Stimulated activated CD8-positive, alpha-beta memory T cell treated with anti-CD3 and anti-CD28 coated beads, Interleukin-2, amount 100 ng/mL, for 1 hour (primary cell): ENCODE data around the gene KLHDC1.
"Not testable (repeated sequence)": the region's sequence is repeated elsewhere in the genome, so short reads cannot be mapped to it uniquely, and the experiment has no call there.

Source experiments
- DNase-seq, 2 donors: peaks; one replicate each; pipeline ENCODE4 v3.0.0-alpha.2; 2020; ENCODE audit warnings: low read depth in 2 of 2

The KLHDC1 gene

DNA sequence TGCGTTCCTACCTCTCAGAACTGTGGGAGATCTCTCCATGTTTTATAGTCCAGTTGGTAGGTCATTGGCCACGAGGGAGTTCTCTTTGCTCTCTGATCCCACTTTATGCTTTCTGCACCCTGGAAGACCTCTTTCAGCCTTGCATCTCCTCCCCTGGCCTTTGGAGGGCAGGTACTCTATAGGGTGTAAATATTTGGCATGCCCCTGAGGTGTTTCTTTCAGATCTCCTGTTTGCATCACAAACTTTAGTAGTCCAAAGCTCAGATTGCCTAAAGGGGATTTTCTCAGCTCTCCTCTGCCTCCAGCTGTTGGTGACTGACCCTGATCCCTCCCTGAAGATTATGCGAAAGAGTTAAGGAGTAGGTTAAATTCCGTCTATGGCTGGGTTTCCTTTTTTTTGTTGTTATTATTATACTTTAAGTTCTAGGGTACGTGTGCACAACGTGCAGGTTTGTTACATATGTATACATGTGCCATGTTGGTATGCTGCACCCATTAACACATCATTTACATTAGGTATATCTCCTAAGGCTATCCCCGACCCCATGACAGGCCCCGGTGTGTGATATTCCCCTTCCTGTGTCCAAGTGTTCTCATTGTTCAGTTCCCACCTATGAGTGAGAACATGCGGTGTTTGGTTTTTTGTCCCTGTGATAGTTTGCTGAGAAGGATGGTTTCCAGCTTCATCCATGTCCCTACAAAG lies 29.0 kb downstream of the KLHDC1 start:
- not testable (repeated sequence) for DNase-seq

DNA sequence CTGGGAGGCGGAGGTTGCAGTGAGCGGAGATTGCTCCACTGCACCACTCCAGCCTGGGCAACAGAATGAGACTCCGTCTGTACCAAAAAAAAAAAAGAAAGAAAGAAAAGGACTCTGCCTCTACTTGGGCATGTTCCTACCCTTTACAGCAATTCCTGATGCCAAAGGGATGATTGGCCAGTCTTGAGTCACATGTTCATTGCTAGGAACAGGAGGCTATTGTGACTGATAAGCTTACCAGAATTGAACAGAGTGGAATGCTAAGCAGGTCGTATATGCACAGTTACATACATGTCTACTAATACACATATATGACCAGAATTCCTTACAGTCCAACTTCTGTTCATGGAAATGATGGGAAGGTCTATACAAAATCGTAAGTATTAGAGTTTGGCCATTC lies 34.3 kb downstream of the KLHDC1 start:
- DNase-seq, result no peak

DNA sequence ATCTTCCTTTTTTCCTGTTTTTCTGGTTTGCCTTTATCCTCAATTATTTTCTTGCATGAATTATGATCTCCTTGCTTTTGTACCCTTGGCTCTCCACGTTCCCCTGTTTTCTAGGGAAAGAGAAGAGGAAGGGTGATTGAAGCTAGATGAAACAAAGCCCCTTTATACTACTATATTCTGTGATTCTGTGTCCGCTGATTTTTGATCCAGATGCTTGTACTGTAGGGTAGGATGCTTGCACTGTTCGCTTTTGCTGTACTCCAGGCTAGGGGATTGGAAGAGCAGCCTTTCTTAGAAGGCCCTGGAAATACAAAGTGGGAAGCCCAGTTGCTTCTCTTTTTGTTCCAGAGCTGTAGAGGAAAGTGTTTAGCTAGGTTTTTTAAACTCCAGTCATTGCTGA lies 40.0 kb downstream of the KLHDC1 start:
- no peak for DNase-seq

DNA sequence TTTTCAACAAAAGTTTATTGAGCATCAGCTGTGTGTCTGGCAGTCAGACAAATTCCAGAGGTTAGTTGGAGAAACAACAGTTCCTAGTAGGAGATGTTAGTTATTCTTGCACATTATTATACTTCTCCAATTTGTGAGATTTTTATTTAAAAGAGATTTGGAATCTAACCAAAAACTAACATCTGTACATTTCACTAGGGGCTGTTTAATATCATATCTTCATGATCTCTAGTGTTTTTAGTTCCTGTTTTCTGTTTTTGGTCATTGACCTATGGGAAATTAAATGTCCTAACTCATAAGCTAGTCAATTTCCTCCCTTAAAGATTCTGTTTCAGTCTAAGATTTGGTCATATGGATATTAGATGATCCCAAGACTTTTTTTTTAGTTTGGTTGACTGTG lies 40.9 kb downstream of the KLHDC1 start:
- DNase-seq, result no peak

DNA sequence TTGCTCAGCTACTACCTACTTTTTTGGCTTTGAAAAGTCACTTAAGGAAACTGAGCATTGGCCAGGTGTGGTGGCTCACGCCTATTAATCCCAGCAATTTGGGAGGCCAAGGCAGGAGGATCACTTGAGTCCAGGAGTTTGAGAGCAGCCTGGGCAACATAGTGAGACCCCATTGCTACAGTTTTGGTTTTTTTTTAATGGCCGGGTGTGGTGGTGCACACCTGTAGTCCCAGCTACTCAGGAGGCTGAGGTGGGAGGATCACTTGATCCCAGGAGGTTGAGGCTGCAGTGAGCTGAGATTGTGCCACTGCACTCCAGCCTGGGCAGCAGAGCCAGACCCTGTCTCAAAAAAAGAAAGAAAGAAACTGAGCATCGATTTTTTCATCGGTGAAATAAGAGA lies 42.7 kb downstream of the KLHDC1 start:
- not testable (repeated sequence) for DNase-seq

DNA sequence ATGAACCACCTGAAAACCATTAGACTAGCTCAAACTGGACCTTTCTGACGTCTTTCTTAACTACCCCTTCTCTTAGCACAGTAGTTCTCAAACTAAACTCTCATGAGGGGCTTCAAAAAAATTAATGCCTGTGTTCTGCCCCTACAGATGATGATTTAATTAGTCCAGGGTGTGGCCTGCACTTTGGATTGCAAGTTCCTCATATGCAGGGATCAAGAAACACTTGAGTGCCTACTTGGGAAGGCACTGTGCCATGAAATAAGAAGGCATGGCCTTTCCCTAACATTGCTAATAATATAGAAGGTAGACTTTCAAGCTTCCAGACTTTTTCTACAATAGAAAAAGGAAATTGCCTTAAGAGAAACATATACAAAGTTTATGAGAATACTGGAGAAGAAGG lies 52.3 kb downstream of the KLHDC1 start:
- no peak for DNase-seq

DNA sequence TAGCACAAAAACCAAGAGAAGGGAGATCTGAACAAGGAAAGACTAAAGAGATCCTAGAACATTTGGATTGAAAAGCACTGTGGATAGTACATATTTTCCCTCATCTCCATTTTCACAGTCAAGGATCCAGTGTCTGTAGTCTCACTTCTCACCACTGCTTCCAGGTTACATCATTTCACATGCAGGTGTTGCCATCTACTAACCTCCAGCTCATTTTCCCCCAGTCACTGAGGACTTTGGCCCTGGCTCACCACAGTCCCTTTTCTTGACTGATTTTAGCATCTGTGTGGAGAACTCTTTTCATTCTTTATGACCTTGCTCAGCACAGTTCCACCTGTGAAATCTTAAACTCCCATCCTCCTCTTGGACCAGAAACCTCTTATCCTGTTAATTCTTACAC lies 53.6 kb downstream of the KLHDC1 start:
- not testable (repeated sequence) for DNase-seq

DNA sequence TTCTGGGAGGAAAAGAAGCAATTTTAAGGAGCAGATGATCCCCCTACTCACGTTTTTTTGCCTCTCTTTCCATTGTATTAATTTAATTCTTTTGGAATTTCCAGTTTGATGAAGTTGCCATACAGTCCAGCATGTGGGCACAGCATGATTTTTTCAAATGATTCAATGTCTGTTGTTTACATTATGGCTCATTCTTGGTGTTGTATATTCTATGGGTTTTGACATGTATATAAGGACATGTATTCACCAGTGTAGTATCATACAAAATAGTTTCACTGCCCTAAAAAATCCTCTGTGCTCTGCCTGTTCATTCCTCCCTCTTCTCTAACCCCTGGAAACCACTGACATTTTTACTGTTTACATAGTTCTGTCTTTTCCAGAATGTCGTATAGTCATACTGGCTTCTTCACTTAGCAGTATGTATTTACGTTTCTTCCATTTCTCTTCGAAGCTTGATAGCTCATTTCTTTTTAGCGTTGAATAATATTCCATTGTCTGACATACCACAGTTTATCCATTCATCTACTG lies 61.7 kb downstream of the KLHDC1 start:
- no peak for DNase-seq

DNA sequence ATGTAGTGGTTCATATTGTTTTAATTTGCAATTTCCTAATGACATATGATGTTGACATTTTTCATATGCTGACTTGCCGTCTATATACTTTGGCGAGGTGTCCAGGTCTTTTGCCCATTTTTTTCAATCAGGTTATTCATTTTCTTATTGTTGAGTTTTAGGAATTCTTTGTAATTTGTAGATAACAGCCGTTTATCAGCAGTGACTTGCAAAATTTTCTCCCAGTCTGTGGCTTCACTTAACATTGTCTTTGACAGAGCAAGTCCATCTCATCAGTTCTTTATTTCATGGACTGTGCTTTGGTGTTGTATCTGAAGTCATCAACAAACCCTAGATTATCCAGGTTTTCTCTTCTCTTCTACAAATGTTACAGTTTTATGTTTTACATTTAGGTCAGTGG lies 62.5 kb downstream of the KLHDC1 start:
- no peak for DNase-seq

DNA sequence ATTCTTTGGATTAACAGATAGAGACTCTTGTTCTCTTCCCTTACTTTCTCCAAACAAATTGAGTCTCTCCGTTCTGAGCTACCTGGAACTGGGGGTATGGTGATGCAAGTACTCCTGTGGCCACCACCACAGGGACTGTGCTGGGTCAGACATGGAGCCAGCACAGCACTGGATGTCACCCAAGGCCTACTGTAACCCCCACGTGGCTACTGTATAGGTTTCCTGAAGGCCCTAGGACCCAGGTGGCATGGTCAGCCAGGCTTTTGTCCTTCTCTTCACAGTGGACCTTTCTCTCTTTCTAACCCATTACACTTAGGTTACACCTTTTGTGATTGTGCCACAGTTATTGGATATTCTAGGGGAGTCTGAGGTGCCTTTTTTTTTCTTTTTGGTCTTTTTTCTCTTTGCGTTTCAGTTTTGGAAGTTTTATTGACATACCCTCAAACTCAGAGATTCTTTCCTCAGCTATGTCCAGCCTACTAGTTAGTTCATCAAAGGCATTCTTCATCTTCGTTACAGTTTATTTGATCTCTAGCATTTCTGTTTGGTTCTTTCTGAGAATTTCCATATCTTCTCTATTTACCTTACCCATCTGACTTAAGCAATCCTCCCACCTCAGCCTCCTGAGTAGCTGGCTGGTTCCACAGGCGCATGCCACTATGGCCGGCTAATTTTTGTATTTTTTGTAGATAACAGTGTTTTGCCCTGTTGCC lies 69.1 kb downstream of the KLHDC1 start:
- DNase-seq, result no peak

DNA sequence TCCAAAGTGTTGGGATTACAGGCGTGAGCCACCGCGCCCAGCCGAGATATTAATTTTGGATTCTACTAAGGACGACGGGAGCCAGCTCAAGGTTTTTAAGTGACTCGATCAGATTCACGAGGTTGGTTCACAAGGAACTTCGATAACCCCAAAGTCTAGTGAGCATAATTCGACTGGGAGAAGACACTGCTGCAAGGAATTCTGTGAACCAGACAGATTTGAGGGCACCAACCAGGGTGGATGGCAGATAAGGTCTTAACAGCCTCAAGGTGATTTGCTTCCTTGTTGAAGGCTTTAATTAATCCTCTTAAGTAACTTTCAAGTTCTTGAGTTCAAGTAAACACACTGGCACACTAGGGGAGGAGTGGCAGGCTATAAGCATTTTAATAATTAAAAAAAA lies 73.9 kb downstream of the KLHDC1 start:
- DNase-seq, result no peak

DNA sequence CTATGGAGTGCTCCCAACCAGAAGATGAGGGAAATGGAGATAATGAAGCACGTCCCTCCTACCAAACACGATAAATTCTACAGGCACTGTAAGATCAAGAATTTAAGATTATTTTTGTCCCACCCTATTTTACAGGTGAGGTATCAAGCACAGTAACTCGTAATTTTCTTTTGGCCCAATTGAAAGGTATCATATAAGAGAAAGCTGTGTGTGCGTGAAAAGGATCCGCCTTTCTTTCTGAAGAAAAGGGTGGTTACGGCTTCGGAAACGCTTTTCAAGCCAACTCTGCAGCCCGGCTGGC lies 74.3 kb downstream of the KLHDC1 start:
- no peak for DNase-seq

DNA sequence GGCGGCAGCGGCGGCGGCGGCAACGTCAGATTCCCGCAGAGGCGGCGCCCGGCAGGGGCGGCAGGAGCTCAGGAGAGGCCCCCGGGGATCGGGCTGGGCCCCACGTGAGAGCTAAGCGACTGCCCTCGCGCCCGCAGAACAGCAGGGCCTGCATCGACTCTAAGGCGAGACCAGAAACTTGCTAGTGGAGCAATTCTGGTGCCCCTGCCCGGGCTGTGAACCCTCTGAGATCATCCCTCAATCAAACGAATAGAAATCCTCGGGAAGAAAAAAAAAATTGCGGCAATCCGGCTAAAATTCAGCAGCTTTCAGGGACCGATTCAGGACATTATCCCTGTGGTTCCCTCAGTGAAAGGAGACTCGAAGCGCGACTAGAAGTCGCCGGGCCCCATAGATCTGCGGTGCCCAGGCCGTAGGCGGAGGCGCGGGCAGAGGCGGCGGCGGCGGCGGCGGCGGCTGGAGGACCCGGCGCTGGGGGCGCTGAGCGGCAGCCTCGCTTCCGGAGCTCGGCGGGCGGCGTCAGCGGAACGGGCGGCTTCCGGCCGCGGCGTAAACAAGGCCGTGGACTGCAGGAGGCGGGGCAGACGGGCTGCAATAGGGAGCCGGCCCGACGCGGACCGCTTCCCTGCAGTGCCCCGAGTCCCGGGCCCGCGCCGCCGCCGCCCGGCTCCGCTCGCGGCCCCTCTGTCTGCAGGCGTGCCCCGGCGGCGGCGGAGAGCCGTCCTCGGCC lies 74.8 kb downstream of the KLHDC1 start, which contains the start of gene KLHDC2:
TSS of gene KLHDC2 (plus strand) at position 583 of the 730 bp plus-strand sequence. CDS start 316 bp downstream, outside the sequence.
- DNase-seq, result peak; percentile 77 to 80

DNA sequence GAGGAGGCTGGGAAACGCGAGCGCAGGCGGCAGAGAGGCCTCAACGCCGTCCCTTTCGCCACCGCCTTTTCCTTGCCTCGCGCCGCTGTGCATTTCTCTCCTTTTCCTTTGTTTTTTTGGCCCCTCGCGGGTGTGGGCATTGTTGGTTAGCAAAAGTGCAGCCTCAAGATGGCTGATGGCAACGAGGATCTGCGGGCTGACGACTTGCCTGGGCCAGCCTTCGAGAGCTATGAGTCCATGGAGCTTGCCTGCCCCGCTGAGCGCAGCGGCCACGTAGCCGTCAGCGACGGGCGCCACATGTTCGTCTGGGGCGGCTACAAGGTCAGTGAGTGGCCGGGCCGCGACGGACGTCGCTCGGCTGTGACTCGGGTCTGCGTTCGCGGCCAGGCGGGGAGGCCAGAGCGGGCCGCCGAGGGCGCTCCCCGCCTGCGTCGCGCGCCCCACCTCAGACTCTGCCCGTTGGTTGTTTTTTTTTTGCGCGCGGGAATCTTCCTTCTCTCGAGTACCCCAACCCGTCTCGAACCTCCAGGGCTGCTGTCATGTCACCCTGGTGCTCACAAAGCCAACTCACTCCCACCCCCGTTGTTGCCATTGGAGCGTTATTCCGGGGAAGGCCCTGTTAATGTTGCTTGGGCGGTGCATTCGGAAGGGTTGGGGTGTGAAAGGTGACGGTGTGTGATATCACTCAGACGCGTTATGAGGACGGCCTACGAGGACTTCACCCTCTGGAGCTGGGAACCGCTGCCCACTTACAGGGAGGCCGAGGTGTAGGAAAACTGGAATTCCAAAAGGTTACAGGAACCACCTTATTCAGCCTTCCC lies 75.6 kb downstream of the KLHDC1 start:
- DNase-seq, result peak; percentile 9 to 22

DNA sequence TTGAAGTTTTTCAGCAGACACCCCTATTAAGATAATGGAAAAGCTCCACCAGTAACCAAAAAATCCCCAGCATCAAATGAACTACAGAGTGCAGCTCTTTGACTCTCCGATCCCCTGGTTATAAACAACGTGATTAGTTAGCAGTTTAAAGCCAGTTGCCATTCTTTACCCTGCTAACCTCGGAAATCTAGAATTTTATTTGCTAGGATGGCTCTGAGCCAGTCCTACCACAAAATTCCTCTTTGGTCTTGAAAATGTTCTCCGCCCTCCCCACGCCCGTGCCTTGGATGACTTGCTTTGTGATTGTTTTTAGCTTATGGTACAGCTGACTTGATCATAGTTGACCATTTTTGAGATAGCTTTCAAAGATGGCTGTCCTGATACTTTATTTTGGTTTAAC lies 76.3 kb downstream of the KLHDC1 start:
- DNase-seq, result no peak

DNA sequence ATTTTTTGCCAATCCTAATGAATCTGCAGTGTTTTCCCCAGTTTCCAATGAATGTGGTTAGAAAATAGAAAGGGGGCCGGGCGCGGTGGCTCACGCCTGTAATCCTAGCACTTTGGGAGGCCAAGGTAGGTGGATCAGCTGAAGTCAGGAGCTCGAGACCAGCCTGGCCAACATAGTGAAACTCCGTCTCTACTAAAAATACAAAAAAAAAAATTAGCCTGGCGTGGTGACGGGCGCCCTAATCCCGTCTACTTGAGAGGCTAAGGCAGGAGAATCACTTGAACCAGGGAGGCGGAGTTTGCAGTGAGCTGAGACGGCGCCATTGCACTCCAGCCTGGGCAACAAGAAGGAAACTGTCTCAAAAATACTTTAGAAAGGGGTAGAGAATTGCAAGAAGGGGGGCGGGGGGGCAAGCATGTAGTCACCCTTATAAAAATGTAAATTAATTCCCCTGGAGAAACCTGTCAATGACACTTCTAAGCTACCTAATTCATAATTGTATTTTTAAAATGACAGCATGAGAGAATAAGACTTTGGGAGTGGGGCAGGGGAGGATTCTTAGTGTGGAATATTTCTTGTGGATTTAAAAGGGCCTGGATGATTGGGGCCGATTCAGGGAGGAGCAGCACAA lies 76.8 kb downstream of the KLHDC1 start:
- no peak for DNase-seq

DNA sequence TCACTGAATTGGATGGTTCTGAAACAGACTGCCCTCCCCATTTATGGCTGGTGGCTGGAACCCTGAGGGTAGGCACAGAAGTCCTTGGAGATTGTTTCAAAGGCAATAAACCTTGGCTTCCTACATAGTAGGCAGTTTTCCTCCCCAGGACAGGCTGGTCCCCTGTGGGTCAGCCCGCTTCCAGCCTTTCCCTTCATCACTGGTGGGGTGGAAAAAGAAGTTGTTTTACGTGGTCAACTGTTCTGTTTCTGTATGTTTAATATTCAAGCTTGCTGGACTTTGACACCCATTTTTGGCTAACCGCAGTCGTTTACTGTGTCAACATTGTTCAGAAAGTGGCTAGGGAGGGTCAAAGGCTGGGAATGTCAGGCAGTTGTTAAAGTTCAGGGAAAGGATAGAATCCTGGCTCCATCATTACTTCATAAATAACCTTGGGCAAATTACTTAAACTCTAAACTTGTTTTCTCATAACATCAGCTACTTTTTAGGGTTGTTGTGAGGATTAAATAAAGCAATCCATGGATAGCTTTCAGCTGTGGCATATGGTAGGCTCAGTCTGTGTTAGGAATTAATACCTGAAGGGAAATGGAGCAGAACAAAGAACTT lies 77.4 kb downstream of the KLHDC1 start:
- no peak for DNase-seq

DNA sequence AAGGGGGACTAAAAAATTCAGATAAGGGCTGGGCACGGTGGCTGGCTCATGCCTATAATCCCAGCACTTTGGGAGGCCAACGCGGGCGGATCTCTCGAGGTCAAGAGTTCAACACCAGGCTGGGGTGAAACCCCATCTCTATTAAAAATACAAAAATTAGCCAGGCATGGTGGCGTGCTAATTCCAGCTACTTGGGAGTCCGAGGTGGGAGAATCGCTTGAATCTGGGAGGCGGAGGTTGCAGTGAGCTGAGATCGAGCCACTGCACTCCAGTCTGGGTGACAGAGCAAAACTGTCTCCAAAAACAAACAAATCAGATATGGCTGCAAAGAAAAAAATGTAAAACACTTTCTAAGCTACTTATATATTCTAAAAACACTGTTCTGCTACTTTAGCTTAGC lies 78.8 kb downstream of the KLHDC1 start:
- not testable (repeated sequence) for DNase-seq

DNA sequence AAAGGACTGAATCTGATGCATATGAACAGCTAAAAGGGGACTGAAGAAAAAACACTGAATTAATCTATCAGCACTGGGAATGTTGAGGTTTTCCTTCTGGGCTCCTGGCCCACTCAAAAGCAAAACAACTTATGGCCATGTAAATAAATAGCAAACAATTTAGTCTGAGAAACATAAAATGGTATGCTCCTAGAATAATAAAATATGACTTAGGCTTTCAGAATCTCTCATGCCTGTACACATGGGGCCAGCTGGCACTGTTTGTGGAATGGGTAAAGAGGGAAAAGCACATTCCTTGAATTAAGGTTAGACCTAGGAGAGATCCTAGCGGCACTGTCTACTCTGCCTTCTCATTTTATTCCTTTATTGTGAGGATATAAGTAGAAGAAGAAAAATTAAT lies 81.2 kb downstream of the KLHDC1 start:
- DNase-seq, result no peak

DNA sequence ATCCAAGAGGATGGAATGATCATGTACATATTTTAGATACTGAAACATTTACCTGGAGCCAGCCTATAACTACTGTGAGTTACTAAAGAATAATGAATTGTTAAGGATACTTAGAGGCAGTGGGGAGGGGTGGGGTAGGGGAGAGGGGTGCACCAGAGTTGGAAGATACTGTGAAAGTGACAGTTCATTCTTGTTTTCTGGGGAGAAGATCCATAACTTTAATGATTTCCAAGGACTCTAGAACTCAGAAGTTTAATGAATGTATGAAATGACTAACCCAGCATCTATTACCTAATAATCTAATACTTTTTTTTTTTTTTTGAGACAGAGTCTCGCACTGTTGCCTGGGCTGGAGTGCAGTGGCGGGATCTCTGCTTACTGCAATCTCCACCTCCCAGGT lies 85.5 kb downstream of the KLHDC1 start:
- DNase-seq, result no peak

DNA sequence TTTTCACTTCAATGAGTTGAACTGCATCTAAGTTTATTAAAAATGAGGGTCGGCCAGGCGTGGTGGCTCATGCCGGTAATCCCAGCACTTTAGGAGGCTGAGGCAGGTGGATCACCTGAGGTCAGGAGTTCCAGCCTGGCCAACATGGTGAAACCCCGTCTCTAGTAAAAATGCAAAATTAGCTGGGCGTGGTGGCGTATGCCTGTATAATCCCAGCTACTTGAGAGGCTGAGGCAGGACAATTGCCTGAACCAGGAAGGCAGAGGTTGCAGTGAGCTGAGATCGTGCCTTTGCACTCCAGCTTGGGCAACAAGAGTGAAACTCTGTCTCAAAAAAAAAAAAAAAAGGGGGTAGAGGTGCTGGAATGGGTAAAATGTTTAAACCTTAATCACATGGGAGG lies 88.1 kb downstream of the KLHDC1 start:
- not testable (repeated sequence) for DNase-seq
